GM18517 (cell line): ENCODE results near the gene SPATA32.
"Not testable (repeated sequence)": the region's sequence is repeated elsewhere in the genome, so short reads cannot be mapped to it uniquely, and the experiment has no call there.

ENCODE experiments used
- ATAC-seq: cut with Tn5 transposase; IDR thresholded peaks from one replicate; pipeline ENCODE4 v1.9.1; 2021; ENCODE audit warnings: mild to moderate bottlenecking, moderate library complexity; ENCODE audit not compliant: unreplicated experiment

Gene SPATA32, protein sequence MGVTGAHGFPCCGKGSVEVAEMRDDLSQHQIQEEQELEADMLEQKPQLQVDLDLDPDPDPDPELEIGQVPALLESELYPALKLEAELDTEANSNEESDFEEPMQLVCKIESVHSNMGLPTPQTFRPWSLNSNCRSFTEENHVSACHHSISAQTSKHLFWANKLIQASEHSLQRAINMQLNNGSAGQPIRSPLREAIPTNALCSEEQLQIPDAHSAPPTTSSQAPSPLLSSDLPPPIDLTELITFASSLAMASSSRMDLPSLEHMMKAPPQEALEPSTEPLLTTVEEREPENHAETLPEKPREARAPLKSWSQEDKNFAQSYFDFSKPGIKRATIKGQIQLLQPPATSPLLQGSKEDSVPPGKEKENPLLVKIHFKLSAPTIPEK

DNA sequence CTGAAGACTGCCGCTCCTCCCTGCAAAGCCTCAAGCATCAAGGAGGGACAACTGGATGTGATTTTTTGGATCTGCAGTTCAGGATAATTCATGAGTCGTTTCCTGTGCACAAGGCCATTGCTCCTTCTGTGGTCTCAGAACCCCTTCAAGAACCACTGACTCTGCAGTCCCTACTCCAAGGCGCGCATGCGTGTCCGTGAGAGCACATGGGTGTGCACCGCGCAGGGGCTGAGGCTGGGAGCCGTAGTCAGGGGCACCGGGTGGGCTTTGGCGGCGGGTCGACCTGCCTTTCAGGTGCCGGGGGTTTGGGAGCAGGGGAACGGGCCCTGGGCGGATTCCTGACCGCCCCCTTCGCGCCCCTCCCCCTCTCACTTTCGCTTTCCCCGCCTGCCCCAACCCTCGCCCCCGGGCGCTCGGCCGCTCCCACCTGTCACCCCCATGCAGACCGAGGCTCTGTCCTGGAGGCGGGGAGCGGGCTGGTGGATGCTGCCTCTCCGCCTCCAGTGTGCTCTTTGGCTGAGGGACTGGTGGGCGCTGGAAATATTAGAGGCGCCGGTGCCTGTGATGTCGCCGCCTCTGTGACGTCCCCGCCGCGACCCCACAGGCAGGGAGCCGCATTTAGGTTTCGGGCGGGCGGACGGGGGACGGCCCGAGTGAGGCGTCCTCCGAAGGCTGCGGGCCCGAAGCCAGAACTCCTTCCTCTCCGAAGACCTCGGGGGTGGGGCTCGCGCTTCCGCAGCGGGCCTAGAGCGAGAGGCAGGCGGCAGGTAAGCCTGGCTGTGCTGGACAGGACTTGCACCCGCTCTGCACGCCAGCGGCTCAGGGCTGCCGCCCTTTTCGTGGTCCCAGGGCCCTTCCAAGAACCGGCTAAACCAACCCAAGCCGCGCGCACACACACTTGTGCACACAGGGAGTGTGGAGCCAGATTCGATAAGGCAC, at the start of gene SPATA32:
SPATA32 (minus strand) TSS at position 518 of the 939 bp plus-strand sequence; CDS start at position 440, 78 bp downstream.
- no peak for ATAC-seq

DNA sequence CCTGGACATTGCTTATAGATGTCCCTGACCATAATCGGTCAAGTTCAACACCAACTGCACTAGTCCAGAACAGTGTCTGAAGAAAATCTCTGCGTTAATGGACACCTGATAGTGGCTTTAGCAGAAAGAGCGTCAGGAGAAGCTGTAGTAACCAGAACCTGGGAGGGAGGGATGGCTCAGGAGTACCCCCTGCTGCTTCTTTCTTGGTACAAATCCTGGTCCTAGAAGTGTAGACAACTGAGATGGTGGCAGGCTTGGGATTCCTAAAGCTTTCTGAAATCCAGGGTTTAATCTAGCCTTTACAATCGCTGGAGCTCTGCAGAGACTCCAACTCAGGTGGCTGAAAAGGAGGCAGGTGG, 49.5 kb upstream of the SPATA32 start:
- ATAC-seq: no peak

DNA sequence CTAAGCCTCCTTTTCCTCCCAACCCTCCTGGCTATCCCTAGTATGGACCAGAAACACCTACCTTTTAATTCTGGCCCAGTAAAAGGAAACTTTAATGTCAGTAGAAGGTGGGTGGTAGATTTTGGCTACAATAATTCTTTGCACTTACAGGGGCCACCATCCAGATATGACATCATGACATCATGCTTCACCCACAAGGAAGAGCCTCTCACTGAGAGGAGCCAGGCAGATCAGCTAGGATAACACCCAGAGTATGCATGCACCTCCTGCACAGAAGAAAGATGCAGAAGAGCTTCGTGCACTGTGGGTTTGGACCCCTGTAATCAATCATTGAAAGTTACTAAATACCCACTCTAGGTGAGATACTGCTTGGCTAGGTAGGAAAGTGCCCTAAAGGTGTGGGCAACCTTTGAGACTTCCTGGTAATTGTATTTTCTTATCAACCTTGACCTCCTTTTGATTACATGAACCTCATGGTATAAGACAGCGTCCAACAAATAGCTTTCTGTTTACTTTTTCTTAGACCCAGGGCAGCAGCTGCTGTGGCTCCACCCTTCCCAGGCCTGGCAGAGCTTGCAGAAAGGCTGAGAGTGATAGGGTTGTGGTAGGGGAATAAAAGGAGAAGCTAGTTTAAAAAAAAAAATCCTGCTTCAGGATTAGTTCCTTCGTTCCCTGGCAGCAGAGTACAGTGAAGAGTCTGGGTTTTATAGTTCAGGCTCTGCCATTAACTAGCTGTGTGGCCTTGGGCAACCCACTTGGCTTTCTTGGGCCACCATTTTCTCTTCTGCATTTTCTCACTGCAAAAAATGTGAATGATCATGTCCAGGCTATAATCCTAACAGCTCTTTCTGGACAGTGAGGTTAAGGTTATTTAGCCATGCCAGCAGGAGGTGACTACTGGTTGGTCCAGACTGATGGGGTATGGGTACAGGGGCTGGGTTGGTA, 48.8 kb upstream of the SPATA32 start:
- ATAC-seq: no peak

DNA sequence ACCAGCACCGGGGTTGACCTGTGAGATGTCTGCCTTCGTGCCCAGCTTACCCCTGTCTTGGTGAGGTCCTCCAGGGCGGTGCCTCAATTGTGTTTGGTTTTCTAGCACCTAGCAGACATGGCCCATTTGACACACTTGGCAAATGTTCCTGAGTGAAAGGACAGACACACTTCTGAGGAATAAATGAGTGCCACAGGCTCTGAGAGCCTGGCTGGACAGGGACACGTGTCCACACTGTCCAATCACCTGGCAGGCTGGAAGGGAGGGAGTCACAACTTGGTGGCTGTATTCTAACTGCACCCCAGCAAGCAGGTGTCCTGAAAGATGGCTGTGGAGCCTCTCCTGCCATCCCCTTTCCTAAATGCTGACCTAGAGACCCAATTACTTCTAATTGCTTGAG, 47.5 kb upstream of the SPATA32 start:
- no peak for ATAC-seq

DNA sequence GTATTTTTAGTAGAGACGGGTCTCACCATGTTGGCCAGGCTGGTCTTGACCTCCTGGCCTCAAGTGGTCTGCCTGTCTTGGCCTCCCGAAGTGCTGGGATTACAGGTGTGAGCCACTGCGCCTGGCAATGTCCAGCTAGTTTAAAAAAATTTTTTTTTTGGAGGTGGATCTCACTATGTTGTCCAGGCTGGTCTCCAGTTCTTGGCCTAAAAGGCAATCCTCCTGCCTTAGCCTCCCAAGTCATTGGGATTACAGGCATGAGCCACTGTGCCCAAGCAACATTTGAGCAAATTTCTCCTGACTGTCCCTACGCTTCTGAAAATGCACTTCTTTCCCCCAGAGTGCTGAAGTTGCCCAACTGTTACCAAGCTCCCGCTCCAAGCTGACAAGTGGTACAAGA, 46.9 kb upstream of the SPATA32 start:
- ATAC-seq: no peak

DNA sequence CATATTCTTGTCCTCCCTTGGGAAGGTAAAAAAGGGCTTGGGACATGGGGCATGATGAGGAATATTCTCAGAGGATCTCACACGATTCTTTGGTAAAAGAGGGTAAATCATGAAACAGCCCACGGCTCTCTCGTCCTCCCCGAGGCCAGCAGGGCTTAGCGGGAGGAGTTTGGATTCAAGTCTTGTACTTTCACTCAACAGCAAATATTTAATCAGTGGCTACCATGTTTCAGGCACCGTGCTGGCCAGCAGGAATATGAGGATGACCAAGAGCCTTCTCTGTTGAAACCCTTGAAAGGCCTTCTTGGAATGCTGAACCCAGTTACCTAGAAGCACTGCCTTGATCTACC, 46.1 kb upstream of the SPATA32 start:
- no peak for ATAC-seq

DNA sequence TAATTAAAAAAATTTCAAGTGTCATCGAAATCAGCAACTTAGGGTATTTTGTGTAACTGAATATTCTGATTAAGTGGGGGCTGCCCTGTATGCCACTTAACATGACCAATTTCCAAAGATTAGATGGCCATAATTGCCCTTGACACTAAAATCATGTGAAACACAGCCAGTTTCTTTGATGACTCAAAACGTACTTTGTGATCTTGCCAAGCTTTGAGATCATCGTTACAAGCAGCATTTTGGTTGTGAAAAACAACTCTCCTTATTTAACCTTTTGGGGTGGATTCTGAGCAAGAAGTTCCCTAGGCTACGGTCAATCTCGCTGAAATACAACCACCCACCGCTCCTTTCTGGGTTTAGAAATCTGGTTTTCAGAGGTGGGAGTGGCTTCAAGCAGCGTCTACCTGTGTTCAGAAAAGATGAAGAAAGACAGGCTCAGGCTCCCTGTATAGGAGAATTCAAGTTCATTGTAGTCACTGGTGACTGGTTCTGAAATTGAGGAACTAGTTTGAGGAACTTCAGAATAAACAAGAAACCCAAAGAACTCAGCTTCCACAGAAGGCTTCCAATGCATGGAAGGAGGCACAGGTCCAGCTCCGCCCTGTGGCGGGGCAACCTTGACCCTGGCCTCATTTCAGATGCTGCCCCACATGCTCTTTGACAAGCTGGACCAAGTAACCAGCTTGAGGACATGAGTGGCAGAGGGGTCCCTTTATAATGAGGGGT, 45.6 kb upstream of the SPATA32 start:
- peak; percentile 37 for ATAC-seq

DNA sequence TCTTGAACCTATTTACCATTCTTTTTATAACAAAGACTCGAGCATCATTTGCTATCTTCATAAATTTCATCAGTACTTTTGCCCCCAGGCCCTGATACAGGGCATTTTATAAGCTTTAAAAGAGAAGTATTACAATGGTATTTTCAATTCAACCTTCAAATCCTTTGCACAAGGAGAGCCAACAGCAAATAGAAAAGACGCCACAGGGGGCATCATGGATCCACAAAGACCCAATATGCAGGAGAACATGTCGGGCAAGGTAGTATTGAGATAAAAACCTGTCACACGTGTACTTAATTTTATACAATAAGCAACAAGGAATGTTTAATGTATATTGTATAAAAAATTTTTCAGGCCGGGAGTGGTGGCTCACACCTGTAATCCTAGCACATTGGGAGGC, 44.7 kb upstream of the SPATA32 start:
- ATAC-seq: no peak

DNA sequence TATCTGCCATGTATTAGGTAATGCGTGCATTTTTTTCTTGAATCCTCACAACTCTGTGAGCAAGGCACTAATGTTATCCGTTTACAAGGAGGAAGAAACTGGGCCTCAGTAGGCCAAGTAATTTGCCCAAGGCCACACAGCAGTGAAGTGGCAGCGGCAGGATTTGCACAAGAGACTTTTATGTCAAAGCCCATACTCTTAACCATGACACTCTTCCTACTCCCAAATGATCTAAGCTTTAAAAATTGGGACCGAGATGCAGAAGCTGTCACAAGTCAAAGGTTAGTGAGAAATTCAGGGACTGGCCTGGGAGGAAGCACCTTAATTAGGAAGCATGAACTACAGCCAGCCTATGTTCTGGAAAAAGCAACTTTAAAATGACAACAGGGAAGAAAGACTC, 44.2 kb upstream of the SPATA32 start:
- ATAC-seq: no peak

DNA sequence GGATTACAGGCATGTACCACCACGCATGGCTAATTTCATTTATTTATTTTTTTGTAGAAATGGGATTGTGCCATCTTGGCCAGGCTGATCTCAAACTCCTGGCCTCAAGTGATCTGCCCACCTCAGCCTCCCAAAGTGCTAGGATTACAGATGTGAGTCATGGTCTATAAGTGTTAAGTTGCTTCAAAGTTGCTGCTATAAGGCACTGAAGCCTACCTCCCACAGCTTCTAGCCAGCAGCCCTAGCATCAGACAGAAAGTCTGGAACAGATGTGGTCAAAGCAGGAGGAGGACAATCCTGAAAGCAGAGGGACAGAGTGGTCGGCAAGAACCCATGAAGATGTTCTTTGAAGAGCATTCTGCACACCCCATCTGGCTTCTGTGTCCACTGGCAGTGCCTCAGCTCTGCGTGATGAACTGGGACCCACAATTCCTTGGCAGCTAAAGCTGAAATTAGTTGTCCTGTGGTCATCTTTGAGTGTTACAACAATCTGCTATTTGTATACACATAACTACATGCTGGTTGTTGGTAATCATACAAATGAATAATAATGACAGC, 43.7 kb upstream of the SPATA32 start:
- ATAC-seq: no peak

DNA sequence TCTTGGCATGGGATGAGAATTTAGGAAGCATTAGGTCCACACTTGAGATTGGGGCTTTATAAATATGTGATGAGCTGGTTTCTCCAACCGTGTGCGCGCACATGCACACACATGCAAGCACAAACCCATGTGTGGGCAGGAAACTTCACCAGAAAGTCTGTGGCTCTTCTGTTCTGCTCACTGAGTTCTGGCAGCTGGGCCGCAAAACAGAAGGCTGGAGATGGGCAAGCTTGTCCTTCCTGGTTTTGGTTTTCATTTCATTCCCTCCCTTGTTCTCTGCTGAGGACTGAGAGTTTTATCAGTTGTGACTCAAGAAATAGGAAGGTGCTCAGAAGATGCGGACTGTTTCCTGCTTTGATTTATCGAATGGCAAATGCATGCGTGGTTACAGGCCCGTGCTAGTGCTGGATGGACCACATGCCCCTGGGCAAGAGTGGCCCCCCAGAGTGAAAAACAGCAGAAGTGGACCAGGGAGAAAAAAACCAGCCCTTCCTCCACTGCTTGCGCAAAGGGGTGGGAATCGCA, 40.8 kb upstream of the SPATA32 start:
- ATAC-seq: peak; percentile 57

DNA sequence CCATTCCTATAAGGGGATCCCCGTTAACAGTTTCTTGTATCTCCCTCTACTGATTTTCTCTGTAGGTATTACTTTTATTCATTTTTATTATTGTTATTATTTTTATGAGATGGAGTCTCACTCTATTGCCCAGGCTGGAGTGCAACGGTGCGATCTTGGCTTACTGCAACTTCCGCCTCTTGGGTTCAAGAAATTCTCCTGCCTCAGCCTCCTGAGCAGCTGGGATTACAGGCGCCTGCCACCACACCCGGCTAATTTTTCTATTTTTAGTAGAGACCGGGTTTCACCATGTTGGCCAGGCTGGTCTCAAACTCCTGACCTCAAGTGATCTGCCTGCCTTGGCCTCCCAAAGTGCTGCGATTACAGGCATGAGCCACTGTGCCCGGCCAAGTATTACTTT, 40.3 kb upstream of the SPATA32 start:
- not testable (repeated sequence) for ATAC-seq

DNA sequence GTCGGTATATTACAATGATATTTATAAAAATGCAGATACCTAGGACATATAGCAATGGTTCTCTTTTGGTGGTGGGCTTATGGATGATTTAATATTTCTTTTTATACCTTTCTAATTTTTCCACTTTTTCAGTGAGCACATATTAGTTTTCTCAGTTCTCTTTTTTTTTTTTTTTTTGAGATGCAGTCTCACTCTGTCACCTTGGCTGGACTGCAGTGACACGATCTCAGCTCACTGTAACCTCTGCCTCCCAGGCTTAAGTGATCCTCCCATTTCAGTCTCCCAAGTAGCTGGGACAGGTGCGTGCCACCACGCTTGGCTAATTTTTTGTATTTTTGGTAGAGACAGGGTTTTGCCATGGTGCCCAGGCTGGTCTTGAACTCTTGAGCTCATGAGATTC, 39.8 kb upstream of the SPATA32 start:
- ATAC-seq: no peak

DNA sequence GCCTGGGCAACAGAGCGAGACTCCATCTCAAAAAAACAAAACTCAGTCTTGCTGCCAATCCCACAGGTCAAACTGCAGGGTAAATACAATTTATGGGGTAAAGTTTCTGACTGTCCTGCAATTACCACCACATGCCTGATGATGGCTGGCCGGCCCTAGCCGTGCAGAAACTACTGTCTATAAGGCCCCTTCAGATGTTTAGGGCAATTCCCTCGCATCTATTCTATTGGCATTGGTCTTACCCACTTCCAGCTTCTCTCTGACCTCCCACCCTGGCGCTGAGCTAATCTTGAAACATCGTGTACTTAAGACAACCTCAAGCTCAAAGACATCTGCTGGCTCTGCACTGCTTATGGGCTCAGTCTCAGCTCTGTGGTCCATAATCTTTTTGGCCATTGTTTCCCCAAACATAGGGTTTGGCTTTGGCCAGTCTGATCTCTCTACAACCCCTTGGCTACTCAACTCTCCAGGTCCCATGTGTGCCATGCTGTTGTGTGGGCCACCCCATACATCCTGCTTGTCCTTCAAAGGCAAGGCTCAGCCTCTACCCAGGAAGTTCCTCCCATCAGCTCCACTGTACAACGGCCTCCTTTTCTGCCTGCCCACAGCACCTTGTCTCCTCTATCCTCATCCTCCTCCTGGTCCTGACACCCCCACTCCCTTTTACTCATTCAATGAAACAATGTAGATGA, 38.3 kb upstream of the SPATA32 start:
- ATAC-seq: no peak

DNA sequence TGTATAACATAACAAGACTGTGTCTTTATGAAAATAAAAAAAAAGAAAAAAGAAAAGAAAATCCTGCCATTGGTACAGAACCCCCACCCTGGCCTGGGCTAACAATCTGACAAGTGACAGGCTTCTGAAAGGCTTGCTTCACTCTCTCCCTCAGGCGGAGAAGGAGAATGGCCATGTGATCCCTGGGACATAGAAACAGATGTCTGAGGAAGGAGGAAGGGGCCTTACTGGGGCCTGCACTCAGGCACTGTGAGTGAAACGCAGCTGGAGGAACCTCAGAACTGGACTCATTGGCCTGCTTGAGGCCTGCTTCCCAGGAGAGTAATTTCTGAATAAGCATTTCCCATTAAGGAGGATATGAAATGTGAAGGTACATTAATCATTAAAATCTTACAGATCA, 37.5 kb upstream of the SPATA32 start:
- no peak for ATAC-seq

DNA sequence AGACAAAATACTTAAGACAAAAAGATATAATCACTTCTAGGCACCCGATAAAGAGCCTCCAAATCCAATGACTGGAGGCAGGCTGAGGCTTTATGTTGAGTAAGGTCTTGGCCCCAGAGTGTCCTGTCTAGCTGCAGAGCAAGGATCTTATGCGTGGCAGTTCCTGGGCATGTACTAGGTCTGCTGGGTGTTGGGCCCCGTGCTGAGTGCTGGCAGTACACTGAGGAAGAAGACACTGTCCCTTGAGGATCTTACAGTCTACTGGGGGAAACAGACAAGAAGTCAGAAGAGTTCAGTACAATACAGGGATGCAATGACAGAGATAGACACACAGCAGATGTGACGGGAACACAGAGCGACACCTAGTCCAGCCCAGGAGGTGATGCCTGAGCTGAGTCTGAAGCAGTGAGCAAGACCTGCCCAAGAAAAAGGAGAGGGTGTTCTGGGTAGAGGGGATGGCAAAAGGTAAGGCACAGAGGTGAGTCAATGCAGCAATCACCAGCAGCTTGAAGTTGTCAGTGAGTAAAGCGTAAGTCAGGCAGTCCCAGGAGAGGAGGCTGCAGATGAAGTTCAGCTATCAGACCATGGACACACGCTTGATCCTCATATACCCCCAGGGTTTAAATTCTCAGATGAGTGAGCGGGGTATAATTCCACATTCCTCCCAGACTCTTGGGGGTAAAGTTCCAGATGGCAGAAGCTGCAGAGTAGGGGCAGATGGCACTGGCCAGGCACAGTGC, 36.8 kb upstream of the SPATA32 start:
- no peak for ATAC-seq

DNA sequence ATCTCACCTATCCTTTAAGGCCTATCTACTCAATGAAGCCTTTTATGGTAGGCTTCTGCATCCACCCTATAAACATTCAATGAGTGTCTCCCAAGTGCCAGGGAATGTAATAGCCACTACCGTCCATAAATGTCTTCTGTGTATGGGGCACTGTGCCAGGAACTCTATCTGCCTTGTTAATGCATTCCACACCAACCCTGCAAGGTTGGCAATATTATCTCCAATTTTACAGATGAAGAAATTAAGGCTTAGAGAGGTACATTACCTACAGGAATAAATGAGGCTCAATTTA, 34.9 kb upstream of the SPATA32 start:
- no peak for ATAC-seq

DNA sequence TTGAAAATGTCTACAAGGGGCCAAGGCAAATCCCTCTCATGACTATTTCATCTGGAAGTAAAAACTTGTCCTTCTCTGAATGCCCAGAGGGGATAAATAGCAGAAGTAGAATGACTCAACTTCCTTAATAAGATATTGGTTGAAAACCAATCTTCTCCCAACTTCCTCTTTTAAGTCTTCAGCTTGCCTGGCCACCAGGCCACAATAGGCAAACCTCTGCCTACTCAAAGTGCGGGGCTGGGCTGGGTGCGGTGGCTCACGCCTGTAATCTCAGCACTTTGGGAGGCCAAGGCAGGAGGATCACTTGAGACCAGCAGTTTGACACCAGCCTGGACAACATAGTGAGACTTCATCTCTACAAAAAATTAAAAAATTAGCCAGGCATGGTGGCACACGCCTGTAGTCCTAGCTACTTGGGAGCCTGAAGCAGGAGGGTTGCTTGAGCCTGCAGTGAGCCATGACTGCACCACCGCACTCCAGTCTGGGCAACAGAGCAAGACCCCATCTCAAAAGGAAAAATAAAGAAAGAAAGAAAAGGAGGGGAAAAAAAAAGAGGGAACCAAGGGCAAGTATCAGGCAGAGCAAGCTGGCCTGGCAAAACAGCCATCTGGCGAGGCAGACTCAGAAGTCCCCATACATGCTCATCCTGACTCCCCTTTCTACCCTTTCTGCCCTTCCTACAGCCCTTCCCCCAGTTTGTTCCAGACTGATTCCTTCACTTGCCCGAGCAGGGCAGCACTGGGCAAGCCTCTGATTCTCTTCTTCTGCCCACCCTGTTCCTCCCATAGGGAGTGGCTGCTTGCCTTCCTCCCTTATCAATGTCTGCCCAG, 34.3 kb upstream of the SPATA32 start:
- ATAC-seq: peak; percentile 49
